GM23248 (cell line): ENCODE results near the gene ANO10. TPM values are rescaled to one million over a fixed set of nuclear protein-coding genes. Genes with fewer than 3 reads are reported as not detected.

Source experiments
- DNase-seq: peaks from one replicate; pipeline ENCODE4 v3.0.0-alpha.2; 2015
- H2AFZ ChIP-seq: fragments of 200-600 bp; sonication (generic); 2 replicates; pipeline ENCODE4 v1.6.1; 2016; ENCODE audit warnings: antibody characterized with exemption
- H3F3A ChIP-seq: fragments of 200-600 bp; sonication (generic); 2 replicates; pipeline ENCODE4 v1.6.1; 2016; ENCODE audit warnings: mild to moderate bottlenecking, antibody characterized with exemption, mixed run types; ENCODE audit not compliant: insufficient read depth
- H3K27ac ChIP-seq: fragments of 200-600 bp; sonication (generic); 2 replicates; pipeline ENCODE4 v1.5.1; 2016; ENCODE audit warnings: mild to moderate bottlenecking
- H3K27me3 ChIP-seq: fragments of 200-600 bp; sonication (generic); replicated peaks from 2 replicates; pipeline ENCODE4 v1.6.1; 2016; ENCODE audit warnings: mild to moderate bottlenecking; ENCODE audit not compliant: insufficient read depth
- H3K36me3 ChIP-seq: fragments of 200-600 bp; sonication (generic); 2 replicates; pipeline ENCODE4 v1.6.1; 2016; ENCODE audit warnings: low read depth, mild to moderate bottlenecking
- H3K4me1 ChIP-seq: fragments of 200-600 bp; sonication (generic); 2 replicates; pipeline ENCODE4 v1.6.1; 2016; ENCODE audit warnings: mild to moderate bottlenecking; ENCODE audit not compliant: insufficient read depth
- H3K4me2 ChIP-seq: fragments of 200-600 bp; sonication (generic); one replicate; pipeline ENCODE4 v1.6.1; 2016; ENCODE audit warnings: mild to moderate bottlenecking; ENCODE audit not compliant: unreplicated experiment
- H3K4me3 ChIP-seq: fragments of 200-600 bp; sonication (generic); 2 replicates; pipeline ENCODE4 v1.5.1; 2016; ENCODE audit warnings: mild to moderate bottlenecking
- H3K79me2 ChIP-seq: fragments of 200-600 bp; sonication (generic); 2 replicates; pipeline ENCODE4 v1.6.1; 2016; ENCODE audit warnings: mild to moderate bottlenecking; ENCODE audit not compliant: insufficient read depth
- H3K9ac ChIP-seq: fragments of 200-600 bp; sonication (generic); 2 replicates; pipeline ENCODE4 v1.6.1; 2016; ENCODE audit warnings: mild to moderate bottlenecking
- H3K9me2 ChIP-seq: fragments of 200-600 bp; sonication (generic); 2 replicates; pipeline ENCODE4 v1.6.1; 2016; ENCODE audit warnings: mixed run types, mild to moderate bottlenecking, moderate library complexity; ENCODE audit not compliant: insufficient read depth
- H3K9me3 ChIP-seq: fragments of 200-600 bp; sonication (generic); one replicate; pipeline ENCODE4 v1.6.1; 2017; ENCODE audit warnings: low read depth
- H4K20me1 ChIP-seq: fragments of 200-600 bp; sonication (generic); 2 replicates; pipeline ENCODE4 v1.6.0; 2016; ENCODE audit not compliant: insufficient read depth
- EZH2 ChIP-seq: fragments of 200-600 bp; sonication (generic); IDR thresholded peaks from 2 replicates; pipeline ENCODE4 v1.6.1; 2018; ENCODE audit warnings: antibody characterized with exemption, mild to moderate bottlenecking; ENCODE audit not compliant: insufficient read depth, poor library complexity, severe bottlenecking
- EZH2phosphoT487 ChIP-seq: fragments of 200-600 bp; sonication (generic); IDR thresholded peaks from 2 replicates; pipeline ENCODE4 v1.6.1; 2018; ENCODE audit warnings: antibody characterized with exemption, moderate library complexity, mild to moderate bottlenecking, low read depth; ENCODE audit not compliant: insufficient read depth
- WGBS, 2 experiments: methylation state at CpG; one replicate each; pipeline ENCODE4 v1.1.6; 2015 to 2017; ENCODE audit warnings: low lambda C conversion rate in 2 of 2, low coverage in 1 of 2; ENCODE audit errors: missing lambda C conversion rate in 2 of 2; 5-methylcytosine and 5-hydroxymethylcytosine counted together
- in situ Hi-C: fragments of 300-500 bp; cut with MboI; formaldehyde crosslinking; loops from 2 replicates; pipeline ENCODE4 v1.15.0; 2020
- polyA plus RNA-seq: library from polyadenylated mRNA; unstranded; fragments of >200 nt; fragmentation: Nextera tagmentation; extraction: Ambion mirVana; gene quantifications from 2 replicates; pipeline ENCODE4 v1.2.1, GENCODE V29; 2016
- total RNA-seq: library from RNA; depleted of rRNA; stranded (reverse); fragments of >200 nt; shearing (Covaris generic); gene quantifications from 2 replicates; pipeline ENCODE4 v1.2.3, GENCODE V29; 2014

The ANO10 gene
- total and polyA plus RNA-seq, 2 experiments from 2014 or later = 51.1 to 73.2 TPM

DNA sequence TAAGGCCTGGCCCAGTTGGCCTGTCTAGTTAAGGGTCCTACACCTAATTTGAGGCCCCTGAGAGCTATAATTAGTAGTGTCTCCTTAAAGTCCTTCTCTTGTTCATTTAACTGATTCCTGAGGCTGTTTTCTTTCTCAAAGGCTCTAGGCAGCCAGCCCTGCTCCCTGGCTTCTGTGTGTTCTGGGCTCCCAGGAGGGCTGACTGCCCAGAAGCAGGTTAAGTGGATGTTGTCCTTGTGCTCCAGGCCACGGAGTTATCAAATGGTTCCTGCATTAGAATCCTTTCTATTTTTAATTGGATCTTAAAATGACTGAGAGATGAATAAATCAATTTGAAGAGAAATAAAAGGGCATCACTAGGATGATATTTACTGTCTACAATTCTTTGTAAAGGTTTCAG is 195.4 kb downstream of the ANO10 start:
- H3K27me3 ChIP-seq = no peaks in the 10 kb centered on the region
- H3K79me2 ChIP-seq = no peaks in the 10 kb centered on the region
- no peak overlapping the region for H2AFZ ChIP-seq
- no peak overlapping the region for H3K9ac ChIP-seq
- H3K9me2 ChIP-seq = no peaks in the 10 kb centered on the region
- peaks cover 8% of the 10 kb centered on the region; the same call in 1 of the 2 replicates for H3K4me1 ChIP-seq
- H3K9me3 ChIP-seq = no peaks in the 10 kb centered on the region
- no peaks in the 10 kb centered on the region; the same call in 1 of the 2 replicates for H3F3A ChIP-seq
- no peak overlapping the region for H3K4me2 ChIP-seq
- TF ChIP-seq EZH2 (no peak), EZH2phosphoT487 (no peak)
- H4K20me1 ChIP-seq = no peaks in the 10 kb centered on the region
- in situ Hi-C loops = no loop called here
- no peaks in the 10 kb centered on the region for H3K36me3 ChIP-seq
- no peak overlapping the region for H3K27ac ChIP-seq
- no peak overlapping the region for H3K4me3 ChIP-seq
- DNase-seq = no peak
- 92 to 100% methylated on average over 1 of the region's 1 CpG for WGBS, 2 experiments

- H4K20me1 ChIP-seq = no peaks in the 10 kb centered on the region
- H3F3A ChIP-seq = no peaks in the 10 kb centered on the region; the same call in 1 of the 2 replicates
- no peak overlapping the region for H3K9ac ChIP-seq
- in situ Hi-C loops = no loop called here
- H3K27ac ChIP-seq = no peak overlapping the region
- no peaks in the 10 kb centered on the region for H3K79me2 ChIP-seq
- TF ChIP-seq EZH2 = no peak
- no peak for TF ChIP-seq EZH2phosphoT487
- DNase-seq = no peak
- no peaks in the 10 kb centered on the region for H3K9me3 ChIP-seq
- no peak overlapping the region for H3K4me2 ChIP-seq
- no peaks in the 10 kb centered on the region for H3K27me3 ChIP-seq
- H2AFZ ChIP-seq = no peak overlapping the region
- H3K4me3 ChIP-seq = no peak overlapping the region
- no peaks in the 10 kb centered on the region for H3K36me3 ChIP-seq
- 97 to 98% methylated on average over 4 of the region's 4 CpGs for WGBS, 2 experiments
- no peaks in the 10 kb centered on the region for H3K9me2 ChIP-seq
- H3K4me1 ChIP-seq = peaks cover 8% of the 10 kb centered on the region; the same call in 1 of the 2 replicates
Observed at GRCh38 chr3:43425829-43426228, 196.0 kb downstream of the ANO10 start.

DNA sequence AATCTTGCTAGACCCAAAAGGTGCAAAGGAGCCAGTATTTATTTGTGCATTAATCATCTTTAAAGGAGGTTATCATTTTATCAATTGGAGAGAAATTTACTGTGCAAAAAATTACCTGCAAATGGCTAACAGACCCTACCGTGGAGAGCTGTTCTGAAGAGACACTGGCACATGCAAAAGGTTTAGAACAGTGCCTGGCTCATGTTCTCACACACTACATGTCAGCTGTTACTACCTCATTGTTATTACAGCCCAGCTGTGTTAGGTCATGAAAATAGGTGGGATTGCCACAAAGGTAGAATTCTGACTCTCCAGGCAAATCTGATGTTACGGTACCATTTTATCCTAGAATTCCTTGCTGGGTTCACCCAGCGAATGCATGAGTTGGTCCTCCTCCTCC is 198.2 kb downstream of the ANO10 start:
- H3F3A ChIP-seq = no peaks in the 10 kb centered on the region; the same call in 1 of the 2 replicates
- no peak overlapping the region for H3K4me3 ChIP-seq
- H3K27ac ChIP-seq = no peak overlapping the region
- no peaks in the 10 kb centered on the region for H3K9me2 ChIP-seq
- WGBS, 2 experiments = 34 to 39% methylated on average over 3 of the region's 3 CpGs
- no peaks in the 10 kb centered on the region for H3K27me3 ChIP-seq
- no peak overlapping the region for H3K4me2 ChIP-seq
- no peaks in the 10 kb centered on the region for H3K9me3 ChIP-seq
- in situ Hi-C loops = no loop called here
- no peak for DNase-seq
- no peak for TF ChIP-seq EZH2
- no peak for TF ChIP-seq EZH2phosphoT487
- H3K36me3 ChIP-seq = 0 out of 2 replicates have a peak, but pooled peaks cover under 1% of the 10 kb centered on the region
- H3K9ac ChIP-seq = no peak overlapping the region
- H3K4me1 ChIP-seq = peaks cover 8% of the 10 kb centered on the region; the same call in 1 of the 2 replicates
- no peaks in the 10 kb centered on the region for H4K20me1 ChIP-seq
- H3K79me2 ChIP-seq = no peaks in the 10 kb centered on the region
- no peak overlapping the region for H2AFZ ChIP-seq

- DNase-seq = peak; percentile 29
- Histone ChIP-seq H3K4me1 (peaks cover 8% of the 10 kb centered on the region; the same call in 1 of the 2 replicates), H3K9me2 (no peaks in the 10 kb centered on the region), H4K20me1 (no peaks in the 10 kb centered on the region), H3K79me2 (no peaks in the 10 kb centered on the region), H3K4me3 (no peak overlapping the region), H3F3A (no peaks in the 10 kb centered on the region; the same call in 1 of the 2 replicates), H3K36me3 (0 out of 2 replicates have a peak, but pooled peaks cover 6% of the 10 kb centered on the region), H3K27me3 (no peaks in the 10 kb centered on the region), H2AFZ (no peak overlapping the region), H3K9ac (no peak overlapping the region), H3K27ac (no peak overlapping the region), H3K9me3 (no peaks in the 10 kb centered on the region), H3K4me2 (no peak overlapping the region)
- in situ Hi-C loops = no loop called here
- TF ChIP-seq EZH2phosphoT487 = no peak
- no peak for TF ChIP-seq EZH2
- WGBS, 2 experiments = 6 to 11% methylated on average over 3 of the region's 3 CpGs
Observed at GRCh38 chr3:43423142-43423541, 198.7 kb downstream of the ANO10 start.
